NCI-H2171 treated with DMSO at 0.1 percent for 48 hours (cell line): ENCODE data around the gene TRIM71.
"Not testable (repeated sequence)": the region's sequence is repeated elsewhere in the genome, so short reads cannot be mapped to it uniquely, and the experiment has no call there.

ENCODE experiments used
- DNase-seq: peaks from one replicate; lab custom pipeline; 2025; lab: John Stamatoyannopoulos, UW

Gene TRIM71

GRCh38 chr3:32890420-32891276 is 72.9 kb downstream of the TRIM71 start:
- no peak for DNase-seq

- no peak for DNase-seq
Observed at GRCh38 chr3:32891365-32891764, 73.6 kb downstream of the TRIM71 start.

DNA sequence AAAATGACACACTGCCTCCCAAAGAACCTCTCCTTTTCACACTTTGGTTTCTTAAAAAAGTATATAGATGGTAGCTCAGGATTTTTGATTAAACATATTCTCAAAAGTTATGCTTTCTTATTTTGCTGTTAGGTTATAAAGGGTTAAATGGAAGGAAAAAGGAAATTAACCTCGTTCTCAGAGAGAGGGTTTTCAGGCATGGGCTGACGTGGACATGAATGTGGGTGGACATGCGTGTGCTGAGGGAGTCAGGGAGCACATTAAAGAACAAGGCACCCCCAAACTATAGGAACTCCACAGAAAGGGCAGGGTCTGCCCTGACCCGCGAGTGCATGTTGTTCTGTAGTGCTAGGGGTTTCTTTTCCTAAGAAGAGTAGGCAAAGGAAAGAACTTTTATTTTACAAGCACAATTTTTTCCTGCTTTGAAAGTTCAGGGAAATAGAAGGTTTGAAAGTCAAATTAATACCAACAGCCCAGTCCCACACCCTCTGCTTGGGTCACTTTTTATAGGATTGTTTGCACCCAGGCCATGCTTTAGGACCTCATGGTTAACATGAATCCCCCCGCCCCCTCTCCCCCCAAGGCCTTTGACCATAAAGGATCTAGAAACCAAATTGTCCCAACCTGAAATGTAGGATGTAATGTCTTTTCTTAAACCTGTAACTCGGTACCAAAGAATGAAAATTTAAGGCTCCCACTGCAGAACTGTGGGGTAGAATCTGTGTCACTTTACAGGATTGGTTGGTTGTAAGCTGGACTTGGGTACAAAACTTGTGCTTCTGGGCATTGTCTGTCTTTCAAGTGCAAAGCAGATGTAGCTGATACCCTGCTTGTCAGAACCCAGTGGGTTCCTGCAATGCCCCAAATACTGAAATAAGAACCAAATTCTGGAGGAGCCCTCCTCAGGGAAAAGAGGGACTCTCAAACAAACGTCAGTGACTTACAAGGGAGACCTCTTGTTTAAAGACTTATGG is 75.1 kb downstream of the TRIM71 start:
- no peak for DNase-seq

GRCh38 chr3:32894977-32895376 is 77.2 kb downstream of the TRIM71 start:
- DNase-seq, result no peak

GRCh38 chr3:32895701-32896100 is 77.9 kb downstream of the TRIM71 start:
- no peak for DNase-seq

DNA sequence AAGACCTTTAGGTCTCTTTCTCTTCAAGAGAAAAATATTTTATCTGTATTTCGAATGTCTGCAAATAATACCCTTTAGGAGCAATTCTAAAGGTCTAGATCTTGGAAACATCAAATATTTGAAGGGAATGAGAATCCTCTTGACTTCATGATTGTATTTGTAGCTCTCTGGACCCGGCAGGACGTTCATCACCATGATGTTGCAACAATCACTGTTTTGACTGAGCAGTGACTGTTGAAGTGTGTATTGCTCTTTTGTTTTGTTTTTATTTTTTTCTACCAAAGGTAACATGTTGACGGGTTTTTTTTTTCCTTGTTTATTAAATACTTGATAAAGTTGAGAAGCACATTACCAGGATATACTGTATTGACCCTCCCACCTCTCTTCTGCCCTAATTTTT is 78.3 kb downstream of the TRIM71 start:
- DNase-seq, result no peak

- no peak for DNase-seq
Observed at GRCh38 chr3:32897001-32897601, 79.3 kb downstream of the TRIM71 start.

DNA sequence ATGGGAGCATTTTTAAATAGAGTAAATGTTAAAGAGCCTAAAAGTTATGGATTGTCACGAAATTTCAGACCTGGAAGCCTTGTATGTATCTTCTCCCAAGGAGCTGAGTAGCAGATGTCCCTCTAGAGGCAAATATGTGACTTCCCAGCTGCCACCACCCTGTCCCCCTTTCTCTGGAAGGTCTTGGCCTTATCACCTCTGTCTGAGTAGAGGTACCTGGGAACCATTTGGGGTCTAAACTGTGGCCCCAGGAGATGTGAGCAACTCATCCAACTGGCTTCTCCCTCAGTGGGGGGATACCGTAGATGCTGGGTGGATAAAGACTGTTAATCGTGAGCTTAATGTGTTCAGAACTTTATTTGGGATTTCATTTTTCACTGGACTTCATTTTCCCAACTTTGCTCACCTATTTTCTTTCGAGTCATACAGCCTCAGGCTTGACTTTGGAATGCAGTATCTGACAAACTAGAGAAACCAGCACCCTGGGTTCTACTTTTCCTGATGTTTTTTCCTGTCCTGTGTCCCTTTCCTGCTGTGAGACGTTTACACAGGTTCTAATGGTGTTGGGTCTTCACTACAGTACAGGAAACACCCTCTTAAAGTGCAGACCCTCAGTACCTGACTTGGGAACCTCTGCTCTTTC is 80.3 kb downstream of the TRIM71 start:
- no peak for DNase-seq

DNA sequence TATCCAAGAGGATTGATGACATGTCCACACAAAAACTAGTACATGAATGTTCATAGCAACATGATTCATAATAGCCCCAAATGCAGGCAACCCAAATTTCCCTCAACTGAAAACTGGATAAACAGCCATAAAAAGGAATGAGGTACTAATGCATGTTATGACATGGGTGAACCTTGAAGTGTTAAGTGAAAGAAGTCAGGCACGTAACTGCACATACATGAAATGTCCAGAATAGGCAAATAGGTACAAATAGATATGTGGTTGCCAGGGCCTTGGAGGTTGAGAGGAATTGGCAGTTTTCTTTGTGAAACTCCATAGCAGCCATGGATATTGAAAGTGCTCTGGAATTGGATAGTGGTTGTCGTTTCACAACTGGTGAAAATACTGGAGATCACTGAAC is 81.5 kb downstream of the TRIM71 start:
- no peak for DNase-seq

- DNase-seq, result no peak
Observed at GRCh38 chr3:32901005-32901932, 83.5 kb downstream of the TRIM71 start.

GRCh38 chr3:32902887-32903371 is 85.1 kb downstream of the TRIM71 start:
- DNase-seq, result not testable (repeated sequence)

DNA sequence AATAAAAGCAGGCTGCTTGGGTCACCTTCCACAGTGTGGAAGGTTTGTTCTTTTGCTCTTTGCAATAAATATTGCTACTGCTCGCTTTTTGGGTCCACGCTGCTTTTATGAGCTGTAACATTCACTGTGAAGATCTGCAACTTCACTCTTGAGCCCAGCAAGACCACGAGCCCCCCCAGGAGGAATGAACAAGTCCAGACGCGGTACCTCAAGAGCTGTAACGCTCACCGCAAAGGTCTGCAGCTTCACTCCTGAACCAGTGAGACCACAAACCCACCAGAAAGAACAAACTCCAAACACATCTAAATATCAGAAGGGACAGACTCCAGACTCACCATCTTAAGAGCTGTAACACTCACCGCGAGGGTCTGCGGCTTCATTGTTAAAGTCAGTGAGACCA is 86.2 kb downstream of the TRIM71 start:
- DNase-seq, result no peak

DNA sequence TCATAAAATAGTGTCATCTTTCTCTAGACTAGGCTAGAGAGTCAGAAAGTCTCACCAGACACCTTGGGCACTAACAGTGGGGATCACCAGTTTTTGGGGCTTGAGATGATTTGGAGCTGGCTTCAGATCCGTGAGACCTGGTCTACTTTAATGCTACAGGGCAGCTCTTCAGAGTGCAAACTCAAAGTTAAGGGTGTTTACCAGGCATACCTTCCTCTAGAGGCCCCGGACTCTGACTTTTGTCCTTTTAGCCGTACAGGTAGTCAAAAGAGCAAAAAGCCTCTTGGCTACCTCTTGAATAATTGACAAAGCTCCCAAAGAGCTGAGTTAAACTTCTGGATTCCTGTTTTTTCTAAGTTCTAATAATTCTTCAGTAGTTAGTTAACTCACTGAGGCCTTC is 92.2 kb downstream of the TRIM71 start:
- DNase-seq, result no peak

DNA sequence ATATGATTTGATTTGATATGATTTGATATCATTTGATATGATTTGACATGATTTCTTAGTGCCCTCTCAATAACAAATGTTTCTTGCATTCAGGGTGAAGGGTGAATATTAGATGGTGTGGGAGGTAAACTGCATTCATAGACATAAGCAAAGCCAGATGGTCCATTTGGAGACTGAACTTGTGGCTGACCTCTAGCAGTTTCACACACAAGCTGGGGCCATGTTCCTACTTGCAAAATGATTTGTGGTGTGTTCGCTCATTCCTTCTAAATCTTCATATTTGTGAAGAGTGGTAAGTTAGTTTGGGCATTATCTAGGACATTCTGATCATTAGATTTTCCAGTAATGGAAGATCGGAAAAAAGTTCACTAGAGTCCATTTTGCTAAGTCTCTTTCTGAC is 93.2 kb downstream of the TRIM71 start:
- no peak for DNase-seq

- no peak for DNase-seq
Observed at GRCh38 chr3:32912046-32912445, 94.2 kb downstream of the TRIM71 start.

DNA sequence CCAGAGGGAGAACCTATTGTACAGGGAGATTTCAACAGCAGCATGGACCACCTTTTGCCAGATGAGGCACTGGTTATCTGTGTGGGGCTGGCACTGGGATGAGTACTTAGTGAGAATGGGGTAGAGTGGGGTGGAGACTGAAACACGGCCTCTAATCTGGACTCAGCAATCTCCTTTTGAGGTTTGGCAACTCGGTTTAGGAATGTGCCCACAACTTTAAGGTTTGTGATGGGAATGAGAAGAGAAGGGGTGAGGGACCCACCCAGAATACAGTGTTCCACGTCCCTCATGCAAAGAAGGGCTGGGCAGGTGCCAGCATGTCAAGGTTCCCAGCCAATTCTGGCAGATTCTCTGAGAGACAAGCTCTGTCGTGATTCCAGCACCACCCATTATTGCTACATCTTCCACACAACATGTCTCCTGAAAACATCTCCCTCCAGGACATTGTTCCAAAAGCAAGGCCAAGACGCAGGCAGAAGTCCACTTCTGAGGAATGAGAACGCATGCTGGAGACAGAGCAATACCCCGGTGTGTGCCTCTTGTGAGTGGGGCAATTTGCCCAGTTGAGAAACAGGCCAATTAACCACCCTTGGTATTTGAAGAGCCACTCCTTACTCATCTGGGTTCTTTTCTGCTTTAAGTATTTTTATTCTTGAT is 96.1 kb downstream of the TRIM71 start:
- DNase-seq, result no peak

DNA sequence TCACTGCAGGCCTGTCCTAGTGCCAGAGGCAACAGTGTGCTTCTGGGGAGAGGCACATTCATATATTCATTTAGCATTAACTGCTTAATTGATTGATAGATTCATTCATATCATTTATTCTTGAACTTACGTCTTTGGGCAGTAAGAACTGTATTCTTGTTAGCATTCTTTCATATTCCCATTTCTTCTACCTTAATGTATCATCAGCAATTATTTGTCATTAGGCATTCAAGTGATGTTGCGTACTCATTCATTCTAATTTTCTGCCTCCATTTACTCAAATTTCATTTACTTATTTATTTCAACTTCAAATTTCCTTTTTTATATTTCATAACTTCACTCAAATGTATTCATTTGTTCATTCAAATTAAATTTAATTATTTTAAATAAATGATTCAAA is 102.1 kb downstream of the TRIM71 start:
- no peak for DNase-seq

GRCh38 chr3:32922078-32922477 is 104.3 kb downstream of the TRIM71 start:
- DNase-seq, result no peak

GRCh38 chr3:32930161-32930560 is 112.4 kb downstream of the TRIM71 start:
- DNase-seq, result no peak

- not testable (repeated sequence) for DNase-seq
Observed at GRCh38 chr3:32931273-32931672, 113.5 kb downstream of the TRIM71 start.
